Sigmoid colon (tissue), 4 donors: ENCODE measurements around the gene NAT10.

Source experiments
- CTCF ChIP-seq, 4 experiments: fragments of 450-650 bp in 3 of 4; fragments of 200-600 bp in 1 of 4; IDR thresholded peaks; one replicate each; pipeline ENCODE4 v1.5.1; 2016 to 2019; ENCODE audit warnings: antibody characterized with exemption in 4 of 4, mild to moderate bottlenecking in 3 of 4, moderate library complexity in 2 of 4
- POLR2A ChIP-seq, 2 donors: fragments of 450-650 bp; IDR thresholded peaks; one replicate each; pipeline ENCODE4 v1.6.1; 2016; ENCODE audit warnings: antibody characterized with exemption in 2 of 2, mild to moderate bottlenecking in 2 of 2, moderate library complexity in 2 of 2
- POLR2AphosphoS5 ChIP-seq, 4 donors: sonication (generic); formaldehyde crosslinking; IDR thresholded peaks; one replicate each; pipeline ENCODE4 v1.6.1; 2017; ENCODE audit warnings: antibody characterized with exemption in 4 of 4

- no peak for TF ChIP-seq CTCF (IDR thresholded peaks at IDR 0.05)
- no peak for TF ChIP-seq POLR2AphosphoS5 (IDR thresholded peaks at IDR 0.05)
- TF ChIP-seq POLR2A (IDR thresholded peaks at IDR 0.05) = no peak
These were observed 73.7 kb downstream of the NAT10 start for GRCh38 chr11:34179026-34179675.
